HFFc6 (cell line): ENCODE results near the gene PSMG4. TPM values are rescaled to one million over a fixed set of nuclear protein-coding genes. Genes with fewer than 3 reads are reported as not detected.

Source experiments
- DNase-seq: peaks from one replicate; pipeline ENCODE4 v3.0.0-alpha.2; 2018
- H3K27ac Mint-ChIP-seq: 2 replicates; pipeline ENCODE4 v1.8.0; 2020; ENCODE audit warnings: mild to moderate bottlenecking, mixed read lengths
- H3K27me3 Mint-ChIP-seq: 2 replicates; pipeline ENCODE4 v1.8.0; 2021; ENCODE audit warnings: mild to moderate bottlenecking, moderate library complexity, mixed read lengths; ENCODE audit not compliant: insufficient read depth
- H3K36me3 Mint-ChIP-seq: 2 replicates; pipeline ENCODE4 v1.8.0; 2021; ENCODE audit warnings: low read depth, mixed read lengths
- H3K4me1 Mint-ChIP-seq: 2 replicates; pipeline ENCODE4 v1.8.0; 2020; ENCODE audit warnings: low read depth, mixed read lengths
- H3K4me3 Mint-ChIP-seq: 2 replicates; pipeline ENCODE4 v1.8.0; 2020; ENCODE audit warnings: mild to moderate bottlenecking, moderate library complexity, mixed read lengths
- H3K9me3 Mint-ChIP-seq: 2 replicates; pipeline ENCODE4 v1.8.0; 2020; ENCODE audit warnings: mild to moderate bottlenecking, mixed read lengths
- total RNA-seq, 6 experiments: library from RNA; stranded (reverse); fragmentation: NEBNext Ultra II Directional; extraction: Animal tissue kit (Norgen Biotek cat#: 25700); gene quantifications; 2 replicates in 1 of 6; 3 replicates in 5 of 6; pipeline ENCODE4 v1.2.3, GENCODE V29; 2021
- TF ChIP-seq, protein P1 (sequence below): fragments of 200-600 bp; sonication (generic); IDR thresholded peaks from 2 replicates; pipeline ENCODE4 v1.5.0; 2021; ENCODE audit warnings: antibody characterized with exemption, mild to moderate bottlenecking

PSMG4 gene
- total RNA-seq, 6 experiments from 2014 or later: 14.9 to 20.1 (median 17.6) TPM

- Mint-ChIP-seq H3K36me3 (no peaks in the 10 kb centered on the region), H3K27me3 (peaks cover 31% of the 10 kb centered on the region)
Observed at GRCh38 chr6:3222506-3223038, 36.2 kb upstream of the PSMG4 start.

GRCh38 chr6:3226042-3226441 is 32.7 kb upstream of the PSMG4 start:
- TF ChIP-seq, protein P1, sequence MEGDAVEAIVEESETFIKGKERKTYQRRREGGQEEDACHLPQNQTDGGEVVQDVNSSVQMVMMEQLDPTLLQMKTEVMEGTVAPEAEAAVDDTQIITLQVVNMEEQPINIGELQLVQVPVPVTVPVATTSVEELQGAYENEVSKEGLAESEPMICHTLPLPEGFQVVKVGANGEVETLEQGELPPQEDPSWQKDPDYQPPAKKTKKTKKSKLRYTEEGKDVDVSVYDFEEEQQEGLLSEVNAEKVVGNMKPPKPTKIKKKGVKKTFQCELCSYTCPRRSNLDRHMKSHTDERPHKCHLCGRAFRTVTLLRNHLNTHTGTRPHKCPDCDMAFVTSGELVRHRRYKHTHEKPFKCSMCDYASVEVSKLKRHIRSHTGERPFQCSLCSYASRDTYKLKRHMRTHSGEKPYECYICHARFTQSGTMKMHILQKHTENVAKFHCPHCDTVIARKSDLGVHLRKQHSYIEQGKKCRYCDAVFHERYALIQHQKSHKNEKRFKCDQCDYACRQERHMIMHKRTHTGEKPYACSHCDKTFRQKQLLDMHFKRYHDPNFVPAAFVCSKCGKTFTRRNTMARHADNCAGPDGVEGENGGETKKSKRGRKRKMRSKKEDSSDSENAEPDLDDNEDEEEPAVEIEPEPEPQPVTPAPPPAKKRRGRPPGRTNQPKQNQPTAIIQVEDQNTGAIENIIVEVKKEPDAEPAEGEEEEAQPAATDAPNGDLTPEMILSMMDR: no peak
- no peaks in the 10 kb centered on the region for H3K9me3 Mint-ChIP-seq
- DNase-seq: no peak
- peaks cover 43% of the 10 kb centered on the region for H3K27me3 Mint-ChIP-seq
- H3K4me1 Mint-ChIP-seq: peaks cover 23% of the 10 kb centered on the region
- H3K4me3 Mint-ChIP-seq: no peak overlapping the region
- H3K27ac Mint-ChIP-seq: no peak overlapping the region
- no peaks in the 10 kb centered on the region for H3K36me3 Mint-ChIP-seq

More at GRCh38 chr6:3222506-3223038, 36.2 kb upstream of the PSMG4 start:
- H3K9me3 Mint-ChIP-seq: no peaks in the 10 kb centered on the region
- no peak overlapping the region for H3K27ac Mint-ChIP-seq
- H3K4me3 Mint-ChIP-seq: no peak overlapping the region
- no peaks in the 10 kb centered on the region for H3K4me1 Mint-ChIP-seq
- no peak for DNase-seq
- TF ChIP-seq, protein P1: no peak

DNA sequence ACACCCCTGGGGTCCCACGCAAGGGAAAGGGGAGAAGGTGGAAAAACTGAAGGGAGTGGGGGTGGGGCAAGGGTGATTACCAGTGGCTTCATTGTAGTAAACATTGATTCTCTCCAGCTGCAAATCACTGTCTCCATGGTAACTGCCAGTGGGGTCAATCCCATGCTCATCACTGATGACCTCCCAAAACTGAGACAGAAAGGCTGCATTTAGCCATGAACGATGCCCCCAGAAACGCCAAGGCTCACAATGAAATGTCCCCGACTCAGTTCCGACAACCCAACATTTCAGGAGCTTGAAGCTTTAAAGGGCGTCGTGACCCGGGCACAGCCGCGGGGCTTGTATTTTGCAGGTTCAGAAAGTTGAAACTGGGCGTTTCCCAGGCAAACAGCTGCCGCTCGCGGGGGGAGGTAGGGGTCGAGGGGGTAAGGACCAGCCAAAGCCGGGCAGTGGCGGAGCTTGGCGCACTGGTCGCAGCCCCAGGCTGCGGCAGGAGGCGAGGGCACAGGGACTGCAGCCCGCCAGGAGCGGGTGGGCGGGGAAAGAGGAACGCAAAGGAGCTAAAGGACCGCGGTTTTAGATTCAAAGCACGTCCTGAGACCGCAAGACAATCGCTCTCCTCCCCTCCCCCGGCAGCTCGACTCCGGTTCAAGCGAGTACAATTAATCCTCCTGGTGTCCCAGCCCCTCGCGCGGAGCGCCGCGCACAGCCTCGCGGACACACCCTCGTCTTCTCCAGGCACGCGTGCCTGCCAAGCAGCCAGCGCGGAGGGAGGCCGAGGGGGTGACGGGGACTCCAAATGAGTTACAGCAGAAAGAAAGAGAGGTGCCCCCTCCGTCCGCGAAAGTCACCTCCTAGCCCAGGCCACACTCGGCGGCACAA is 32.0 kb upstream of the PSMG4 start:
- no peak for DNase-seq
- Mint-ChIP-seq H3K4me1 (peaks cover 28% of the 10 kb centered on the region), H3K27me3 (peaks cover 43% of the 10 kb centered on the region), H3K9me3 (no peaks in the 10 kb centered on the region), H3K4me3 (peak overlapping the region; percentile 66), H3K36me3 (no peaks in the 10 kb centered on the region), H3K27ac (no peak overlapping the region)
- TF ChIP-seq, protein P1: no peak

- H3K27ac Mint-ChIP-seq: no peak within 1 kb of the TSS
- H3K4me1 Mint-ChIP-seq: peaks cover 36% of the 10 kb centered on the region
- H3K27me3 Mint-ChIP-seq: peaks cover 45% of the 10 kb centered on the region
- H3K36me3 Mint-ChIP-seq: no peaks in the 10 kb centered on the region
- H3K4me3 Mint-ChIP-seq: peak within 1 kb of the TSS; percentile 66
- TF ChIP-seq, protein P1: no peak
- no peaks in the 10 kb centered on the region for H3K9me3 Mint-ChIP-seq
- no peak for DNase-seq
Observed at GRCh38 chr6:3227363-3228045, 31.2 kb upstream of the PSMG4 start, which contains the start of gene TUBB2B. Gene TUBB2B, minus strand, starts transcription at chr6:3227653. Its CDS starts 110 bp downstream, at chr6:3227543.

DNA sequence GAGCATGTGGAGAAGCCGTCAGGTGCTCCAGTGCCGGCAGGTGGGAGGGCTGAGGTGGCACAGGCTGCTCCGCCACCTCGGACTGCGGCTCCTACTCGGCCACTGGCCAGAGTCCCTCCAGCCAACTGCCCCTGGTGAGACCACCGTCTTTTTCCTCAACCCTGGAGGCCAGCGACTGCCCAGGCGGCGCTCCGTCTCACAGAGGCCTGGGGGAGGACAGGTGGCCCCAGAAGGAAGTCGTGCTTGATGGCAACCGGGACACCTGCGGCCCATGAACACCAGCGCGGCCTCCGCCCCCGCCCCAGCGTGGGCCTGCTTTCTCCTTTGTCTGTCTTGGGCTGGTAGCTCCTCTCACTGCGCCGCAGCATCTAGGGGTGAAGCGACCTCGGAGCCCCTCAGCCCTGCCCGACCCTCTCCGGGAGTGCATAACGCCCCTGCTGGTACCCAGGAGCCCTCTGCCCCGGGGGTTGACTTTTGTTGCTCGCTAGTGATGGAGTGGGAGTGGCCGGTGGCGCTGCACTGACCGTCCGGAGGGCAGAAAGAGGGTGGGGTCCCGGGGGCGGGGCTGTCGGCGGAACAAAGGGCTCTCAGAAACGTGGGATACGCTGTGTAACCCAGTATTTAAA is 30.6 kb upstream of the PSMG4 start:
- H3K36me3 Mint-ChIP-seq: no peaks in the 10 kb centered on the region
- no peaks in the 10 kb centered on the region for H3K9me3 Mint-ChIP-seq
- peaks cover 51% of the 10 kb centered on the region for H3K27me3 Mint-ChIP-seq
- peak overlapping the region; percentile 45; the same call in 1 of the 2 replicates for H3K4me3 Mint-ChIP-seq
- no peak overlapping the region for H3K27ac Mint-ChIP-seq
- H3K4me1 Mint-ChIP-seq: peaks cover 37% of the 10 kb centered on the region
- DNase-seq: no peak
- TF ChIP-seq, protein P1: no peak
